HG03520 (cell line): ENCODE data around the gene IL19.
"Not testable (repeated sequence)": the region's sequence is repeated elsewhere in the genome, so short reads cannot be mapped to it uniquely, and the experiment has no call there.

Source experiments
- ATAC-seq: cut with Tn5 transposase; IDR thresholded peaks from one replicate; pipeline ENCODE4 v1.9.1; 2021; ENCODE audit warnings: mild to moderate bottlenecking, moderate library complexity; ENCODE audit not compliant: unreplicated experiment

Gene IL19

DNA sequence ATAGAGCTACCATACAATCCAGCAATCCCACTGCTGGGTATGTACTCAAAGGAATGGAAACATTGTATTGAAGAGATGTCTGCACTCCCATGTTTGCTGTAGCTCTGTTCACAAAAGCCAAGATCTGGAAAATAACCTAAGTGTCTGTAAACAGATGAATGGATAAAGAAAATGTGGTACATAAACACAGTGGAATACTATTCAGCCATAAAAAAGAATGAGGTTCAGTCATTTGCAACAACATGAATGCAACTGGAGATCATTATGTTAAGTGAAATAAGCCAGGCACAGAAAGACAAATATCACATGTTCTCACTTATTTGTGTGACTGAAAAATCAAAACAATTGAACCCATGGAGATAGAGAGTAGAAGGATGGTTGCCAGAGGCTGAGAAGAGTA is 83.1 kb downstream of the IL19 start:
- ATAC-seq, result not testable (repeated sequence)

DNA sequence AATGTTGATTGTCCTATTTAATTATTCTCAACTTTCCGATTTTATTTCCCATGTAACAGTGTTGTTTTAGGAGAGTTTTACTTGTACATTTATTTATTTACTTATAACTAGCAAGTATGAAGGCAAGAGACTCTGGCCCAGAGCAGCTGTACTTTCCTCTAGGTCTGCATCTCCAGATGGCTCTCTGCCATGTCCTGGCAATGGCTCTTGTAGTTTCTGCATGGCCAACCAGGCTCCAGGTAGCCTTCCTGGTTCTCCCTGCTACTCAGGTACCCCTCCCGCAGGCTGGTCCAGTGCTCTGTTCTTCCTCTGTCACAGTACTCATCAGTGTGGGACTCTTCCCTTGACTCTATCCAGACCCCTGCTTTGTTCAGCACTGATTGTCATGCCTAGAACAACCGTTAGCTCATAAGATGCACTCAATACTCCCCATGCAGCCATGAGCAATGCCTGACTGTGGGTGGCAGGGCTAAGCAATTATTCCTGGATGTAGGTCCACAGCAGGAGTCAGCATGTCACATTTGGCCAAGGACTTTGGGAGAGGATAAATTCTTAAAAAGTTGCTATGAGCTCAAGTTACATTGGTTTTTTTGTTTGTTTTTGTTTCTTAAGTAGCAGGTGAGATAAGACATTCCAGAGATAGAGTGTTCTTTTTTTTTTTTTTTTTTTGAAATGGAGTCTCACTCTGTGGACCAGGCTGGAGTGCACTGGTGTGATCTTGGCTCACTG is 84.0 kb downstream of the IL19 start:
- no peak for ATAC-seq

DNA sequence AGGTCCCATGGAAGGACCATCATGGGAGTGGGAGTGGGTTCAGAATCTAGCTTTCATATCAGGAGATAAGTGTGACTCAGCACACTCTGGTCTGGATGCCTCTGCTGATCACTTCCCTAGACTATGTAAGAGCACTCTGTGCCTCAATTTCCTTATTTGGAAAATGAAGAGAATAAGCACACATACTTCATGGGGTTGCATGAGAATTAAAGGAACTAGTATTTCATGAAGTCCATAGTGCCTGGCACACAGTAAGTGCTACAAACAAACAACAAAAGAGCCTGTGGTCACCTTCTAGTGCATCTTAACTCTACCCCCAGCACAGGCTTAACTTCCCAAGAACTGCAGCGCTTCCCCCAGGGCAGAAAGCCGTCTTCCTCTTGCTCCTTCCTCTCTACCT is 85.3 kb downstream of the IL19 start:
- no peak for ATAC-seq

DNA sequence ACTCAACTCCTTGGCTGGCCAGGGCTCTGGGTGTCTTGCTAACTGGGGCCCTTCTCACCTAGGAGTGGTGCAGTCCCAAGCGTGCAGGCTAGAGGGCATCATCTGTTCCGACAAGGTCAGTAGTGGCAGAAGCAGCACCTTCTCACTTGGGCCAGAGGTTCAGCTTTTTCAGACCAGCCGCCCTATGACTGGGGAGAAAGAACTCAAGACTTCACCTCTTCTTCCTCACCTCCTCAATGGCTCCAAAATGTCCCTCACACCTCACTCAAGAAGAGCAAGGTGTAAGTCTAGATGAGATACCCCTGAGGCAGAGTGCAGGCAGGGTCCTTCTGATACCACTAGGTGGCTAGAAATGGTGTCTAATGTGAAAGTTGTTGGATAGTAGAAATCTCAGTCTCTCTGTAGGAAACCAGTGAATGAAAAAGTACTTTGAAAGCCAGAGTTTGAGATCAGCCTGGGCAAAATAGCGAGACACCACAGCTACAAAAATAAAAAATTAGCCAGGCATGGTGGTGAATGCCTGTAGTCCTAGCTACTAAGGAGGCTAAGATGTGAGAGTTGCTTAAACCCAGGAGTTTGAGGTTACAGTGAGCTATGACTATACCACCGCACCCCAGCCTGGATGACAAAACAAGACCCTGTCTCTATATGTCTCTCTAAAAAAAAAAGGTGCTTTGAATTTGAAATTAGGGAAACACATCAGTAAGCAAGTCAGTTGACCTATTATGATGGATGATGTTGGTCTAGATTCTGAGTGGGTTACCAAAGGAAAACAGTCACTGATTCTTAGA is 86.3 kb downstream of the IL19 start:
- ATAC-seq, result no peak

DNA sequence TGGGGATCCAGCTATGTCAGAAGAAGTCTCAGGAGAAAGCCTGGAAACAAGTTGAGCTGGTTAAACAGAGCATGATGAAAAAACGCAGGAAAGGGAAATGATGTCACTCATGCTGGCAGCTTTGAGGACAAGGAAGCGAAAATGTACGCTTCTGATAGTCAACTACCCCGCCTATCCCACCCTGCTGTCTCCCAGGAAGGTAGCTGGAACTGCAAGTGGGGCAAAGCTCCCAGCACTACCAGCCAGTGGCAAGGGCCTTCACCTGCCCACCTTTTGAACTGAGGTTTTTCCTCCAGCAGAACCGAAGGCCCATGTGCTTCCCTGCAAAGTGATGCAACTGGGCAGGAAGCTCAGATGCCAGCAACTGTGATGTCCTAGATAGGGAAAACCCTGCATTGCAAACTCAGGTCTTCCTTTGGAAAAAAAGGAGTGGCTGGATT is 88.5 kb downstream of the IL19 start:
- no peak for ATAC-seq

DNA sequence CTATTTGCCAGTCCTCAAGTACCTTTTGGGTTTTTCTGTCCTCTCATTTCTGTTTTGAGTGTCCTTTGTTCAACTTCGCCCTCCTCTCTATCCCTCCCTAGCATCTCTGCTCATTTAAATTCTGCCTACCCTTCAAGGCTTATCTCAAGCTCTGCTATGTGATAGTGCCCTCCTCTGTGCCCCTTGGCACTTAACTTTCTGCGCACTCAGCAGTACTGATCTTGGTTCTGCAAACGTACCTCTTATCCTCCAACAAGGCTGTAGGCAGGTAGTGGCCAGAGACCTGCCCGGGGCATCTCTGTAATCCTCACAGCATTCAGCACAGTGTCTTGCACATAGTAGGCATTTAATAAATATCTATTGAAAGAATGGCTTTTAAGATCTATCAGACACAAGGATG is 89.6 kb downstream of the IL19 start:
- no peak for ATAC-seq

DNA sequence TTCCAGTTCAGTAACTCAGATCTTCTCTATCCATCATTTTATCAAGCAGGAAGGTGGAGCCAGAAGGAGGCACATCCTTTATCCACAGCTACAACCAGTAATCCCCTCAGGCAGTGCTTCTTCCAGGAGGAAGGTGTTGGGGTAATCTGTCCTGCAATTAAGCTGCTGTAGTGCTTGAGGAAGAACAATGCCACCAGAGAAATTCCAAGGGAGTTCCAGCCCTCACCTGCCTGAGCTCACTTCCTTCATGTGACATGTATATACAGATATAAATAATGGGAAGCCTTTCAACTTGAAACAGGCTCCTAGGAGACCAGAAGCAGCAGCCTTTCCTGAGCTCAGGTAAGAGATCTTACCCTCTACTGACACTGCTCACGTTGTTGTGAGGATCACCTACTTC is 92.7 kb downstream of the IL19 start:
- ATAC-seq, result no peak

DNA sequence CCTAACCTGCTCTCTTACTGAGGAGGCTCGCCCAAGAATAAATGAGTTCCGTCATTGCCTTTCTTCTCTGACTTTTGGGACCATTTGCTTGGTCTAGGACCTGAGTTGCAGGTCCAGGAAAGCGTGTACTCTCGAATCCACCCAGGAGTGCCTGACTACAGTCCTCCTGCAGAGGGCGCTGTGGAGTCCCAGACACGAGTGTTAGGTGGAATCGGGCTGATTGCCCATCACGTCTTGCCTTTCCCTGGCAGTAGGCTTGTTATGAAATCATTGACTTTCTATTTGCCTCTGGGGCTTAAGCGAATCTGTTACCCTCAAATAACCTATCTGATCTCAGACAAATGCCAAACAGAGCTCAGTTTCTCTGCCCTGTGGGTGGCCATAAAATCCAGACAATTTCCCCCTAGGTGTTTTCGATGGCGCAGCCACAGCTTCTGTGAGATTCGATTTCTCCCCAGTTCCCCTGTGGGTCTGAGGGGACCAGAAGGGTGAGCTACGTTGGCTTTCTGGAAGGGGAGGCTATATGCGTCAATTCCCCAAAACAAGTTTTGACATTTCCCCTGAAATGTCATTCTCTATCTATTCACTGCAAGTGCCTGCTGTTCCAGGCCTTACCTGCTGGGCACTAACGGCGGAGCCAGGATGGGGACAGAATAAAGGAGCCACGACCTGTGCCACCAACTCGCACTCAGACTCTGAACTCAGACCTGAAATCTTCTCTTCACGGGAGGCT is 94.5 kb downstream of the IL19 start, which contains the start of gene IL20:
Gene IL20 (plus strand): TSS at position 685 of the 733 bp plus-strand sequence. CDS start 230 bp downstream, outside the sequence.
- ATAC-seq, result no peak

DNA sequence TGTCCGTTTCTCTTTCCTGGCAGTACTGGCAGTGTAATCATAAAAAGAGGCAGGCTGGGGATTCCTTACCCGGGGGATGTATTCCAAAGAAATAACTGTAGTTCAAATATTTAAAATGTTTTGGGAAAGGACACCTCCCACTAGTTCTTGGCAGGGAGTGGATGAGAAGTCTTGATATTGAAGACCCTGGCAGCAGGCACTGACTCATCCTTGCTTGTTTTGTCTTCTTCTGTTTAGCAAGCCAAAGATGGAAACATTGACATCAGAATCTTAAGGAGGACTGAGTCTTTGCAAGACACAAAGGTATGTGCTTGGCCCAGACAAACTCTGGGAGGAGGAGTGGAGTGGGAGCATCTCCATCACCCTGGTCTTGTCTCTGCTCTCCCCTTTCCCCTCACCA is 95.5 kb downstream of the IL19 start:
- no peak for ATAC-seq

DNA sequence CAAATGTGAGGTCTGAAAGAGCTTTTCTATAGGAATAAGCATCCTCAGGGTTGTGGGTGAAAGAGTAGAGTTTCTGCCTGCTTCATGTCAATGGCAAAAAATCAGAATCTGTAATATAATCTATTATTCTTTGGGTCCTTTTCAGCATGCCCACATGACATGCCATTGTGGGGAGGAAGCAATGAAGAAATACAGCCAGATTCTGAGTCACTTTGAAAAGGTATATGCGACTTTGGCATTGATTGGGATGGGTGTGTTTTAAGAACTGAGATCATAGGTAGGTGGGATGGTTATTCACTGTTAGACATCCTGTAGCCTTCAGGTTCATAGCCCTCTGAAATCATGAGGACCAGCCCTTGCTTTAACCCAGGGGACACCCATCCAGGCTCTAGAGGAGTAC is 96.7 kb downstream of the IL19 start:
- ATAC-seq, result no peak

DNA sequence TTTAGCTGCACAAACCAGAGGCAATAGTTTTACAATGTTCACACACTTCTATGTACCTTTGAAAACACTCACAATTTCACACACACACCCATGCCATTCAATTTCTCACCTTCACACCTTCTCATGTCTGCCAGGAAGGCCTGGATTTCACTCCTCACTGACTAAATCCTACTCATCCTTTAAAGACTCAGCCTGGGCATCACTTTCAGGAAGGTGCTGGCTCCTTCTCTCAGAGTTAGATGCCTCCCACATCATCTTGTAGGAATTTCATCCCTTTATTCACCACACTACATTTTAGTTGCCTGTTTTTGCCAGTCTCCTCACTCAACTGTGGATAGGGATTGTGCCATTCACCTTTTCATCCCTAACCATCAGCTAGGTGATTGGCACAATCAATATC is 97.1 kb downstream of the IL19 start:
- no peak for ATAC-seq

DNA sequence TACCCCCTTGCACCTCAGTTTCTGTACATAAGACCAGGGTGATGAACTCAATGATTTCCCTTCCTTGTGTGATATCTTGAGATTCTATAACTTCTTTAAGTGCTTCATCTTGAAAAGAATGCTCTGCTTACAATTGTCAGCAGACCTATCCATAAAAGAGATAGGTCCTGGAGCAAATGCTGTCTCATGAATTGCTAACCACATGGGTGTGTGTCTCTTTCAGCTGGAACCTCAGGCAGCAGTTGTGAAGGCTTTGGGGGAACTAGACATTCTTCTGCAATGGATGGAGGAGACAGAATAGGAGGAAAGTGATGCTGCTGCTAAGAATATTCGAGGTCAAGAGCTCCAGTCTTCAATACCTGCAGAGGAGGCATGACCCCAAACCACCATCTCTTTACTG is 97.7 kb downstream of the IL19 start:
- no peak for ATAC-seq

DNA sequence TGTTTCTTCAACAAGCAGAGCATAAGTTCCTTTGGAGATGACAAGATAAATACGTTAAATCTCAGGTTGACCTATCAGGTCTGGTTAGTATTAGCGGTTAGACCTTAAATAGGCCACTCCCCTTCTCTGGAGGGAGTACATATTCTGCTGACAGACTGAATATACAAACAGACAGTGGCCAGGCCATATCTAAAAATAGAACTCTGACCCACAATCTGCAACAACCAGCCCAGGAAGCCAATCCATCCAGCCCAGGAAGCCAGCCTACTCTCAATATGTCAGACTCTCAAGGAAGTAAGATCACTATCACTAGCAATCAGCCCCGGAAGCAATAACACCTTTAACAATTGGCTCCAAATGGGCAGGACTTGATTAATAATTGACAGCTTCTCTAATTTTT is 101.6 kb downstream of the IL19 start:
- ATAC-seq, result no peak

DNA sequence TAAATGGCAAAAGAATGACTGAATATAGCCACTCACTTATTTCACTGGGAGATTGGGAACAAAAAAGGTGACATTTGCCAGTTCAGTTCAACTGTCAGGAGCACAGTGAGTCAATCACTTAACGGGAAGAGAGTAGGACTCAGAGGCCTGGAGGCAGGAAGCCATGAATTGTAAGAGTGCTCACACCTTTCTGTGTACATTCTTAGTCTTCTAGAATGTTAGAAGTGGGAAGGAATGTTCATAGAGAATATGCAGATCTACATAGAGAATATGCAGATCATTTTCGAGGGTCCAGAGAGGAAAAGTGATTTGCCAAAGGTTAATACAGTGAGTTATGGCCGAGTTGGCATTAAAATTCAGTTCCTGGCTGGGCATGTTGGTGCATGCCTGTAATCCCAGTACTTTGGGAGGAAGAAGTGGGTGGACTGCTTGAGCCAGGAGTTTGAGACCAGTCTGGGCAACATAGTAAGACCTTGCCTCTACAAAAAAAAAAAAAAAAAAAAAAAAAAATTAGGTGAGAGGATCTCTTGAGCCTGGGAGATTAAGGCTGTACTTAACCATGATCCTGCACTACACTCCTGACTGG is 103.1 kb downstream of the IL19 start:
- ATAC-seq, result no peak

DNA sequence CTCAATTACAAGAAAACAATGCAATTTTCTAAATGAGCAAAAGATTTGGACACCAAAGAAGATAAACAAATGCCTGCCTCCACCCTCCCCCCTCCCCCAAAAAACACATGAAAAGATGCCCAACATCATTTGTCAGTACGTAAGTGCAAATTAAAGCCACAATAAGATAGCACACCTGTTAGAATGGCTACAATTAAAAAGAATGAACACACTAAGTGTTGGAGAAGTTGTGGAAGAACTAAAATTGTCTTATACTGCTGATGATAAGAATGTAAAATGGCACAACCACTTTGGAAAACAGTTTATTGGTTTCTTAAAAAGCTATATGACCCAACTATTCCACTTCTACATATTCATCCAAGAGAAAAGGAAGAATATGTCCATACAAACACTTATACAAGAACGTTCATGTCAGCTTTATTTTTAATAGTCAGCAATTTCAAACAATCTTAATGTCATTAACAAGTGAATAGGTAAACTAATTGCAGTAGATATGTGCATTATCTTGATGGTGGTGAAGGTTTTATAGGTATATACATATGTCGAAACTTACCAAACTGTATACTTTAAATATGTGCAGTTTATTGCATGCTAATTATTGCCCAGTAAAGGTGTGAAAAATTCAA is 105.3 kb downstream of the IL19 start:
- ATAC-seq, result no peak

DNA sequence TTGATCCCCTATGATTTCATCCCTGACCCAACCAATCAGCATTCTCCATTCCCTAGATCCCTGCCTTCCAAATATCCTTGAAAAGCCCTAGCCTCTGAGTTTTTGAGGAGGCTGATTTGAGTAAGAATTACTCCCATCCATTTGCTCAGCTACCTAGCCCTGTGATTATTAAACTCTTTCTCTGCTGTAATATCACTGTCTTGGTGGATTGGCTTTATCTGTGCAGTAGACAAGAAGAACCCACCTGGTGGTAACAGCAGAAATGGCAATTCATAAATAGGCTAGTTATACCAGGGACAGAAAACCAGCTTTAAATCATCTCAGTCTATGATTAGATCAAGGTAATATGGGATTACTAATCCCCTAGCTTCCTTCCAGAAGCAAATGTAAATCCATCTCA is 107.9 kb downstream of the IL19 start:
- ATAC-seq, result no peak

DNA sequence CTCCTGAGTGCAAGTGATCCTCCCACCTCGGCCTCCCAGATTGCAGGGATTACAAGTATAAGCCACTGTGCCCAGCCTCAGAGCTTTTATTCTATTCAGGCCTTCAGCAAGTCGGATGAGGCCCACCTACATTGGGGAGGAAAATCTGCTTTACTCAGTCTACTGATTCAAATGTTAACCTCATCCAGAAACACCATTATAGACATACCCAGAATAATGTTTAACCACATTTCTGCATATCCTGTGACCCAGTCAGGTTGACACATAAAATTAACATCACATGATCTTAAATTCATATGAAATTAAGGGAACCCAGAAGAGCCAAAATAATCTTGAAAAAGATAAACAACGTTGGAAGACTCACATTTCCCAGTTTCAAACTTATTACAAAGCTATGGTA is 109.7 kb downstream of the IL19 start:
- no peak for ATAC-seq

DNA sequence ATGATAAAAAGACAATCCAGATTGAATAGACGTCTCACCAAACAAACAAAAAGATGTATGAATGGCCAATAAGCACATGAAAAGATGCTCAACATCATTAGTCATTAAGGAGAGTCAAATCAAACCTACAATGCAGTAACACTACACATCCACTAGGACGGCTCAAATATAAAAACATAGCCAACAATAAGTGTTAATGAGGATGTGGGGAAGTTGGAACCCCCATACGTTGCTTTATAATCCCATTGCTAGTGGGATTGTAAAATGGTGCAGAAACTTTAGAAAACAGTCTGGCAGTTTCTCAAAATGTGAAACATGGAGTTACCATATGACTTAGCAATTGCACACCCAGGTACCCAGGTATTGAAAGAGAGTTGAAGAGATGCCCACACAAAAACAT is 112.0 kb downstream of the IL19 start:
- no peak for ATAC-seq

DNA sequence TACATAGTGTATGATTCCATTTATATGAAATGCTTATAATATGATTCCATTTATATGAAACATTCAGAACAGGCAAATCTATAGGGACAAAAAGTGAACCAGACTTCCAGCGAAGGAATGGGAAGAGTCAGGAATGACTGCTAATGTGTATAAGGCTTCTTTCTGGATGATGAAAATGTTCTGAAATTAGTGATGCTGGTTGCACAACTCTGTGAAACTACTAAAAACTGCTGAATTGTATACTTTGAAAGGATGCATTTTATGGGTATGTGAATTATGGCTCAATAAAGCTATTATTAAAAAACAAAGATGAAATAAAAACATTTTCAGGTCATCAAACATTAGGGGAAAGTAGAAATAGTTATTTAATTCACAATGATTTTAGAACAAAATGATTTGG is 112.6 kb downstream of the IL19 start:
- no peak for ATAC-seq

DNA sequence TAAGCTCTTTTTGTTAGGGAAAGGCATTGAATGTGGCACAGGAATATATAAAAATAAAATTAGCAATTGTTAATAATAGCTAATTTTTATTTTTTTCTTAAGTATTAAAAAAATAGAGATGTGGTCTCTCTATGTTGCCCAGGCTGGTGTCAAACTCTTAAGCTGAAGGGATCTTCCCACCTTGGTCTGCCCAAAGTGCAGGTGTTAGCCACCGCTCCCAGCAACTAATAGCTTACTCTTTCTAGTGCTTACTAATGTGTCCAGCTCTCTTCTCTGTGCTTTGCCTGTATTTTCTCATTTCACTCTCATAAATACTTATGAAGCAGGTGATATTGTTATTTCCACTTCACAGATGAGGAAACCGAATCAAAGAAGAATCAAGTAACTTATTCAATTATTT is 113.3 kb downstream of the IL19 start:
- no peak for ATAC-seq
